GM23338 (cell line): Measurements from ENCODE around the gene HEATR9. TPM values are rescaled to one million over a fixed set of nuclear protein-coding genes. Genes with fewer than 3 reads are reported as not detected.

Experiments
- ATAC-seq: fragments of 200-7000 bp; cut with Tn5 transposase; 3 replicates; pipeline ENCODE4 v1.9.1; 2020
- DNase-seq: peaks from one replicate; pipeline ENCODE4 v3.0.0-alpha.2; 2015; ENCODE audit warnings: low spot score
- H2AFZ ChIP-seq: fragments of 200-600 bp; sonication (generic); 2 replicates; pipeline ENCODE4 v1.8.0; 2016; ENCODE audit warnings: antibody characterized with exemption, mild to moderate bottlenecking, moderate library complexity
- H3F3A ChIP-seq: fragments of 200-600 bp; sonication (generic); replicated peaks from 2 replicates; pipeline ENCODE4 v1.8.0; 2017; ENCODE audit warnings: antibody characterized with exemption, mixed run types, low read depth
- H3K27ac ChIP-seq: fragments of 200-600 bp; sonication (generic); 2 replicates; pipeline ENCODE4 v1.6.1; 2016; ENCODE audit warnings: low read depth
- H3K27me3 ChIP-seq: fragments of 200-600 bp; sonication (generic); 2 replicates; pipeline ENCODE4 v1.8.0; 2016; ENCODE audit warnings: mild to moderate bottlenecking, mixed run types, moderate library complexity; ENCODE audit not compliant: insufficient read depth
- H3K36me3 ChIP-seq: fragments of 200-600 bp; sonication (generic); 2 replicates; pipeline ENCODE4 v1.8.0; 2016; ENCODE audit warnings: mild to moderate bottlenecking; ENCODE audit not compliant: insufficient read depth
- H3K4me1 ChIP-seq: fragments of 200-600 bp; sonication (generic); 2 replicates; pipeline ENCODE4 v1.8.0; 2016; ENCODE audit warnings: mild to moderate bottlenecking, moderate library complexity; ENCODE audit not compliant: insufficient read depth
- H3K4me2 ChIP-seq: fragments of 200-600 bp; sonication (generic); 2 replicates; pipeline ENCODE4 v1.7.1; 2017; ENCODE audit warnings: mixed run types
- H3K4me3 ChIP-seq: fragments of 200-600 bp; sonication (generic); 2 replicates; pipeline ENCODE4 v1.6.1; 2016; ENCODE audit warnings: mixed run types
- H3K79me2 ChIP-seq: fragments of 200-600 bp; sonication (generic); replicated peaks from 2 replicates; pipeline ENCODE4 v1.8.0; 2017; ENCODE audit warnings: mild to moderate bottlenecking; ENCODE audit not compliant: insufficient read depth
- H3K9me2 ChIP-seq: fragments of 200-600 bp; sonication (generic); 2 replicates; pipeline ENCODE4 v1.8.0; 2017; ENCODE audit not compliant: insufficient read depth
- H4K20me1 ChIP-seq: fragments of 200-600 bp; sonication (generic); replicated peaks from 2 replicates; pipeline ENCODE4 v1.8.0; 2017; ENCODE audit warnings: mild to moderate bottlenecking; ENCODE audit not compliant: insufficient read depth
- H3K27ac Mint-ChIP-seq: 2 replicates; pipeline ENCODE4 v1.8.0; 2020; ENCODE audit warnings: inconsistent platforms, mild to moderate bottlenecking, moderate library complexity, mixed read lengths
- H3K27me3 Mint-ChIP-seq: 3 replicates; pipeline ENCODE4 v1.8.0; 2022; ENCODE audit warnings: low read depth, mild to moderate bottlenecking, moderate library complexity, mixed read lengths, inconsistent platforms; ENCODE audit not compliant: insufficient read depth, poor library complexity
- H3K36me3 Mint-ChIP-seq: 3 replicates; pipeline ENCODE4 v1.8.0; 2021; ENCODE audit warnings: low read depth, mild to moderate bottlenecking, inconsistent platforms, moderate library complexity, mixed read lengths
- H3K4me1 Mint-ChIP-seq: 3 replicates; pipeline ENCODE4 v1.8.0; 2020; ENCODE audit warnings: mild to moderate bottlenecking, inconsistent platforms, mixed read lengths
- H3K4me3 Mint-ChIP-seq: 3 replicates; pipeline ENCODE4 v1.8.0; 2021; ENCODE audit warnings: moderate library complexity, mild to moderate bottlenecking, inconsistent platforms, mixed read lengths
- H3K9me3 Mint-ChIP-seq: 3 replicates; pipeline ENCODE4 v1.8.0; 2020; ENCODE audit warnings: moderate library complexity, mild to moderate bottlenecking, inconsistent platforms, mixed read lengths
- CREB1 ChIP-seq: fragments of 250-450 bp; sonication (Bioruptor Pico); IDR thresholded peaks from 2 replicates; pipeline ENCODE4 v1.5.0; 2020; ENCODE audit warnings: low read depth, mild to moderate bottlenecking, moderate library complexity
- REST ChIP-seq: IDR thresholded peaks from one replicate; pipeline ENCODE4 v1.6.1; 2018; ENCODE audit warnings: antibody characterized with exemption; ENCODE audit not compliant: unreplicated experiment
- STAT1 ChIP-seq: IDR thresholded peaks from one replicate; pipeline ENCODE4 v1.6.1; 2016; ENCODE audit warnings: antibody characterized with exemption; ENCODE audit not compliant: unreplicated experiment
- ZNF114 ChIP-seq: fragments of 250-450 bp; sonication (Bioruptor Pico); IDR thresholded peaks from 2 replicates; pipeline ENCODE4 v1.5.0; 2020; ENCODE audit warnings: mild to moderate bottlenecking, moderate library complexity
- ZNF462 ChIP-seq: fragments of 250-450 bp; sonication (Bioruptor Pico); IDR thresholded peaks from 2 replicates; pipeline ENCODE4 v1.5.0; 2020; ENCODE audit warnings: mild to moderate bottlenecking, moderate library complexity
- polyA plus RNA-seq: library from polyadenylated mRNA; unstranded; fragments of >200 nt; fragmentation: Nextera tagmentation; extraction: Ambion mirVana; gene quantifications from 2 replicates; pipeline ENCODE4 v1.2.1, GENCODE V29; 2016
- total RNA-seq: library from RNA; depleted of rRNA; stranded (reverse); fragments of >200 nt; shearing (Covaris generic); gene quantifications from 2 replicates; pipeline ENCODE4 v1.2.3, GENCODE V29; 2014

HEATR9 gene
- total and polyA plus RNA-seq, 2 experiments from 2014 or later: not detected

- TF ChIP-seq ZNF462 (no peak), ZNF114 (CRISPR knock-in tag) (no peak), CREB1 (CRISPR knock-in tag) (no peak)
These were observed 44.3 kb upstream of the HEATR9 start (continued) for GRCh38 chr17:35912942-35913341.

GRCh38 chr17:35912339-35912912 lies 43.7 kb upstream of the HEATR9 start:
- no peaks in the 10 kb centered on the region for H3K27me3 ChIP-seq
- no peak for TF ChIP-seq STAT1
- TF ChIP-seq ZNF462: no peak
- TF ChIP-seq REST: no peak
- no peak for TF ChIP-seq ZNF114 (CRISPR knock-in tag)

More at GRCh38 chr17:35912339-35912912, 43.7 kb upstream of the HEATR9 start:
- ATAC-seq: no peak
- Histone ChIP-seq H3K4me3 (no peak overlapping the region), H2AFZ (no peak overlapping the region), H3K36me3 (no peaks in the 10 kb centered on the region), H4K20me1 (no peaks in the 10 kb centered on the region), H3K27ac (no peak overlapping the region), H3K79me2 (no peaks in the 10 kb centered on the region), H3K4me2 (no peak overlapping the region), H3F3A (no peaks in the 10 kb centered on the region), H3K9me2 (peaks cover 6% of the 10 kb centered on the region; the same call in 1 of the 2 replicates), H3K4me1 (no peaks in the 10 kb centered on the region)
- no peaks in the 10 kb centered on the region for H3K4me1 Mint-ChIP-seq
- peaks cover 3% of the 10 kb centered on the region for H3K27me3 Mint-ChIP-seq
- H3K36me3 Mint-ChIP-seq: peaks cover 31% of the 10 kb centered on the region
- H3K27ac Mint-ChIP-seq: no peak overlapping the region
- no peak for DNase-seq
- no peak overlapping the region for H3K4me3 Mint-ChIP-seq
- peaks cover 74% of the 10 kb centered on the region for H3K9me3 Mint-ChIP-seq
